ENCODE data around the gene BCAS1. TPM values are rescaled to one million over a fixed set of nuclear protein-coding genes. Genes with fewer than 3 reads are reported as not detected.

Gene BCAS1
- total RNA-seq, 1 donor from 2014 or later, result not detected

- H3K4me1 Mint-ChIP-seq, result peaks cover 32% of the 10 kb centered on the region
- H3K27me3 Mint-ChIP-seq (ENCODE audit: low read depth), result no peaks in the 10 kb centered on the region
- H3K27ac Mint-ChIP-seq (ENCODE audit: unreplicated experiment), result no peak overlapping the region
- no peaks in the 10 kb centered on the region for H3K9me3 Mint-ChIP-seq
- DNase-seq (ENCODE audit: low read depth, low spot score), result no peak
- H3K36me3 Mint-ChIP-seq (ENCODE audit: low read depth), result no peaks in the 10 kb centered on the region
- H3K4me3 Mint-ChIP-seq, result no peak overlapping the region
- TF ChIP-seq, protein P1, sequence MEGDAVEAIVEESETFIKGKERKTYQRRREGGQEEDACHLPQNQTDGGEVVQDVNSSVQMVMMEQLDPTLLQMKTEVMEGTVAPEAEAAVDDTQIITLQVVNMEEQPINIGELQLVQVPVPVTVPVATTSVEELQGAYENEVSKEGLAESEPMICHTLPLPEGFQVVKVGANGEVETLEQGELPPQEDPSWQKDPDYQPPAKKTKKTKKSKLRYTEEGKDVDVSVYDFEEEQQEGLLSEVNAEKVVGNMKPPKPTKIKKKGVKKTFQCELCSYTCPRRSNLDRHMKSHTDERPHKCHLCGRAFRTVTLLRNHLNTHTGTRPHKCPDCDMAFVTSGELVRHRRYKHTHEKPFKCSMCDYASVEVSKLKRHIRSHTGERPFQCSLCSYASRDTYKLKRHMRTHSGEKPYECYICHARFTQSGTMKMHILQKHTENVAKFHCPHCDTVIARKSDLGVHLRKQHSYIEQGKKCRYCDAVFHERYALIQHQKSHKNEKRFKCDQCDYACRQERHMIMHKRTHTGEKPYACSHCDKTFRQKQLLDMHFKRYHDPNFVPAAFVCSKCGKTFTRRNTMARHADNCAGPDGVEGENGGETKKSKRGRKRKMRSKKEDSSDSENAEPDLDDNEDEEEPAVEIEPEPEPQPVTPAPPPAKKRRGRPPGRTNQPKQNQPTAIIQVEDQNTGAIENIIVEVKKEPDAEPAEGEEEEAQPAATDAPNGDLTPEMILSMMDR (conservative IDR thresholded peaks at IDR 0.05), result no peak
Observed at GRCh38 chr20:53898556-53898931, 171.8 kb downstream of the BCAS1 start.

GRCh38 chr20:53897884-53898555 lies 172.4 kb downstream of the BCAS1 start:
- TF ChIP-seq, protein P1 (conservative IDR thresholded peaks at IDR 0.05), result no peak
- no peak overlapping the region for H3K4me3 Mint-ChIP-seq
- H3K36me3 Mint-ChIP-seq (ENCODE audit: low read depth), result no peaks in the 10 kb centered on the region
- H3K27ac Mint-ChIP-seq (ENCODE audit: unreplicated experiment), result no peak overlapping the region
- no peaks in the 10 kb centered on the region for H3K9me3 Mint-ChIP-seq
- DNase-seq (ENCODE audit: low read depth, low spot score), result no peak
- H3K27me3 Mint-ChIP-seq (ENCODE audit: low read depth), result no peaks in the 10 kb centered on the region
- H3K4me1 Mint-ChIP-seq, result peaks cover 37% of the 10 kb centered on the region

DNA sequence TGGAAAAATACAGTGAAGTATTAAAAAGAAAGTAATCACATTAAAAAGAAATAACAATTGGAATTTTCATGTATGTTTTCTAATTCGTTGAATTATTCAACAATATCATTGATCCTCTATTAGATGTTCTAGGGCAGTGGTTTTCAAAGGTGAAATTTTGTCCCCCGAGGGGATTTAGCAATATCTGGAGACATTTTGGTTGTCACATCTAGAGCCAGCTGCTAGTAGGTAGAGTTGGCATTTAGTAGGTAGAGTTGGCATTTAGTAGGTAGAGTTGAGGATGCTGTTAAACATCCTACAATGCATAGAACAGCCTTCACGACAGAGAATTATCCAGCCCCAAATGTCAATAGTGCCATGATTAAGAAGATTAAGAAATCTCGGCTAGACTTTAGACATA lies 173.7 kb downstream of the BCAS1 start:
- Mint-ChIP-seq H3K36me3 (ENCODE audit: low read depth) (no peaks in the 10 kb centered on the region), H3K4me3 (no peak overlapping the region), H3K9me3 (peaks cover 3% of the 10 kb centered on the region), H3K4me1 (peaks cover 41% of the 10 kb centered on the region), H3K27ac (ENCODE audit: unreplicated experiment) (no peak overlapping the region), H3K27me3 (ENCODE audit: low read depth) (no peaks in the 10 kb centered on the region)
- TF ChIP-seq, protein P1 (conservative IDR thresholded peaks at IDR 0.05), result no peak
- DNase-seq (ENCODE audit: low read depth, low spot score), result no peak

- no peak overlapping the region for H3K27ac Mint-ChIP-seq (ENCODE audit: unreplicated experiment)
- peaks cover 3% of the 10 kb centered on the region for H3K9me3 Mint-ChIP-seq
- no peak for DNase-seq (ENCODE audit: low read depth, low spot score)
- H3K27me3 Mint-ChIP-seq (ENCODE audit: low read depth), result no peaks in the 10 kb centered on the region
- H3K36me3 Mint-ChIP-seq (ENCODE audit: low read depth), result no peaks in the 10 kb centered on the region
- peaks cover 39% of the 10 kb centered on the region for H3K4me1 Mint-ChIP-seq
- TF ChIP-seq, protein P1 (conservative IDR thresholded peaks at IDR 0.05), result no peak
- H3K4me3 Mint-ChIP-seq, result no peak overlapping the region
Observed at GRCh38 chr20:53896041-53896440, 174.4 kb downstream of the BCAS1 start.

- Mint-ChIP-seq H3K36me3 (ENCODE audit: low read depth) (no peaks in the 10 kb centered on the region), H3K4me1 (peaks cover 32% of the 10 kb centered on the region), H3K27ac (ENCODE audit: unreplicated experiment) (no peak overlapping the region), H3K27me3 (ENCODE audit: low read depth) (no peaks in the 10 kb centered on the region), H3K4me3 (no peak overlapping the region), H3K9me3 (peaks cover 3% of the 10 kb centered on the region)
- TF ChIP-seq, protein P1 (conservative IDR thresholded peaks at IDR 0.05), result no peak
- no peak for DNase-seq (ENCODE audit: low read depth, low spot score)
Observed at GRCh38 chr20:53895385-53895755, 175.0 kb downstream of the BCAS1 start.
